HepG2 (cell line): ENCODE measurements around the gene PHB1. TPM values are rescaled to one million over a fixed set of nuclear protein-coding genes. Genes with fewer than 3 reads are reported as not detected.

Experiments used
- ATF3 ChIP-seq: sonication (generic); formaldehyde crosslinking; IDR thresholded peaks from 2 replicates; pipeline ENCODE4 v1.4.0; 2020; ENCODE audit warnings: missing genetic modification reagents
- ERF ChIP-seq: IDR thresholded peaks from 2 replicates; pipeline ENCODE4 v1.6.1; 2018; ENCODE audit warnings: missing biosample characterization, missing genetic modification reagents
- ETV5 ChIP-seq: IDR thresholded peaks from 2 replicates; pipeline ENCODE4 v1.6.1; 2018; ENCODE audit warnings: missing biosample characterization, missing genetic modification reagents, inconsistent platforms, borderline replicate concordance
- FIP1L1 ChIP-seq: fragments of 200-400 bp; formaldehyde crosslinking; IDR thresholded peaks from 2 replicates; pipeline ENCODE4 v1.6.1; 2018; ENCODE audit warnings: low read depth, mild to moderate bottlenecking, low read length, moderate library complexity, borderline replicate concordance; ENCODE audit not compliant: insufficient read depth
- FOSL2 ChIP-seq: sonication (generic); formaldehyde crosslinking; IDR thresholded peaks from 2 replicates; pipeline ENCODE4 v1.4.0; 2020; ENCODE audit warnings: missing genetic modification reagents
- FOXP1 ChIP-seq, 2 experiments: fragments of 450-650 bp in 1 of 2; IDR thresholded peaks; 2 replicates each; pipeline ENCODE4 v1.6.1; 2017 to 2018; ENCODE audit warnings: antibody characterized with exemption in 1 of 2
- MLLT10 ChIP-seq: sonication (generic); formaldehyde crosslinking; IDR thresholded peaks from 2 replicates; pipeline ENCODE4 v1.4.0; 2020; ENCODE audit warnings: missing genetic modification reagents
- NR2C2 ChIP-seq: sonication (generic); formaldehyde crosslinking; IDR thresholded peaks from 2 replicates; pipeline ENCODE4 v1.4.0; 2020; ENCODE audit warnings: missing genetic modification reagents, mild to moderate bottlenecking, moderate library complexity, borderline replicate concordance
- POLR2G ChIP-seq: fragments of 200-400 bp; formaldehyde crosslinking; IDR thresholded peaks from 2 replicates; pipeline ENCODE4 v1.6.1; 2018; ENCODE audit warnings: mild to moderate bottlenecking, low read depth, low read length, moderate library complexity
- PREB ChIP-seq: sonication (generic); formaldehyde crosslinking; IDR thresholded peaks from 2 replicates; pipeline ENCODE4 v1.4.0; 2020; ENCODE audit warnings: missing genetic modification reagents
- SAP130 ChIP-seq: IDR thresholded peaks from 2 replicates; pipeline ENCODE4 v1.6.1; 2016; ENCODE audit warnings: low read depth
- SIX4 ChIP-seq: sonication (generic); formaldehyde crosslinking; IDR thresholded peaks from 2 replicates; pipeline ENCODE4 v1.4.0; 2020; ENCODE audit warnings: missing genetic modification reagents
- SP2 ChIP-seq: sonication (generic); formaldehyde crosslinking; IDR thresholded peaks from 2 replicates; pipeline ENCODE4 v1.5.1; 2020; ENCODE audit warnings: mild to moderate bottlenecking, missing genetic modification reagents
- STAT6 ChIP-seq: sonication (generic); formaldehyde crosslinking; IDR thresholded peaks from 2 replicates; pipeline ENCODE4 v1.4.0; 2020; ENCODE audit warnings: missing genetic modification reagents, mild to moderate bottlenecking, borderline replicate concordance
- TAF1 ChIP-seq: sonication (generic); formaldehyde crosslinking; IDR thresholded peaks from 2 replicates; pipeline ENCODE4 v1.4.0; 2020; ENCODE audit warnings: missing genetic modification reagents
- UBTF ChIP-seq: sonication (generic); formaldehyde crosslinking; IDR thresholded peaks from 2 replicates; pipeline ENCODE4 v1.4.0; 2020; ENCODE audit warnings: mild to moderate bottlenecking, missing genetic modification reagents
- ZNF235 ChIP-seq: sonication (generic); formaldehyde crosslinking; IDR thresholded peaks from 2 replicates; pipeline ENCODE4 v1.8.1; 2023; ENCODE audit warnings: mild to moderate bottlenecking, missing genetic modification reagents, borderline replicate concordance
- ZNF292 ChIP-seq: sonication (generic); formaldehyde crosslinking; IDR thresholded peaks from 2 replicates; pipeline ENCODE4 v1.8.1; 2022; ENCODE audit warnings: mild to moderate bottlenecking, low read depth, missing genetic modification reagents, borderline replicate concordance
- ZNF350 ChIP-seq: sonication (generic); formaldehyde crosslinking; IDR thresholded peaks from 2 replicates; pipeline ENCODE4 v1.4.0; 2020; ENCODE audit warnings: mild to moderate bottlenecking, low read depth, missing genetic modification reagents, borderline replicate concordance
- ZNF639 ChIP-seq: conservative IDR thresholded peaks from 2 replicates; pipeline ENCODE4 v1.6.1; 2018; ENCODE audit warnings: missing genetic modification reagents
- ZNF644 ChIP-seq: IDR thresholded peaks from 2 replicates; pipeline ENCODE4 v1.6.1; 2016; ENCODE audit warnings: low read depth
- ZNF7 ChIP-seq: IDR thresholded peaks from 2 replicates; pipeline ENCODE4 v1.6.1; 2016; ENCODE audit warnings: missing biosample characterization, missing genetic modification reagents
- polyA plus RNA-seq, 8 experiments: library from polyadenylated mRNA; depleted of rRNA in 3 of 8; stranded (reverse) in 7 of 8; unstranded in 1 of 8; fragments of >200 nt; fragmentation: Illumina TruSeq in 4 of 8; extraction: Trizol in 4 of 8; gene quantifications; 2 replicates each; pipeline versions ENCODE4 v1.2.1 to v1.2.3, GENCODE V29; 2011 to 2016; ENCODE audit warnings: low read depth in 4 of 8, missing spikeins in 1 of 8, mixed read lengths in 1 of 8; ENCODE audit not compliant: insufficient read depth in 1 of 8
- total RNA-seq, 5 experiments: library from RNA; depleted of rRNA; stranded (reverse); fragments of >200 nt; fragmentation: Illumina TruSeq; extraction: Trizol; gene quantifications; 2 replicates each; pipeline ENCODE4 v1.2.3, GENCODE V29; 2016; ENCODE audit warnings: low read depth in 1 of 5

Gene PHB1
- total and polyA plus RNA-seq, 2 of the 13 experiments (the other 11 are each of a cell fraction or from before 2014, with no cell fraction given): 515 to 688 TPM

GRCh38 chr17:49454050-49454449 lies 39.4 kb upstream of the PHB1 start (continued):
- TF ChIP-seq PREB (CRISPR knock-in tag) (no peak), NR2C2 (CRISPR knock-in tag) (peak; percentile 22; the same call in 1 of the 2 replicates), ZNF644 (CRISPR knock-in tag) (peak; percentile 70; the same call in 1 of the 2 replicates), MLLT10 (CRISPR knock-in tag) (no peak), ZNF292 (CRISPR knock-in tag) (peak; percentile 51; the same call in 1 of the 2 replicates), FOXP1 (IDR thresholded peaks at IDR 0.05) (no peak), FOXP1 (CRISPR knock-in tag; IDR thresholded peaks at IDR 0.05) (no peak), FOSL2 (CRISPR knock-in tag) (peak; percentile 89), ATF3 (CRISPR knock-in tag) (peak; percentile 94), SP2 (CRISPR knock-in tag) (no peak), TAF1 (peak; percentile 30; the same call in 1 of the 2 replicates), SIX4 (CRISPR knock-in tag) (no peak), ZNF235 (CRISPR knock-in tag) (no peak), FIP1L1 (no peak), ZNF350 (no peak), SAP130 (CRISPR knock-in tag) (peak; percentile 35; the same call in 1 of the 2 replicates), STAT6 (CRISPR knock-in tag) (no peak), UBTF (CRISPR knock-in tag) (peak; percentile 60; the same call in 1 of the 2 replicates), ZNF639 (CRISPR knock-in tag) (no peak), POLR2G (peak; percentile 44; the same call in 1 of the 2 replicates), ETV5 (CRISPR knock-in tag) (no peak; the same call in 1 of the 2 replicates), ZNF7 (CRISPR knock-in tag) (no peak), ERF (CRISPR knock-in tag) (0 out of 2 replicates have a peak, but pooled peaks have one; percentile 20)
